Ectodermal cell (in vitro differentiated cells): ENCODE measurements around the gene MAST2.
"Not testable (repeated sequence)": the region's sequence is repeated elsewhere in the genome, so short reads cannot be mapped to it uniquely, and the experiment has no call there.

Experiments
- H3K27ac ChIP-seq: 2 replicates; pipeline ENCODE4 v1.7.0; 2013; ENCODE audit warnings: mild to moderate bottlenecking, low read depth, low read length; ENCODE audit not compliant: insufficient read depth, poor library complexity, severe bottlenecking
- H3K27me3 ChIP-seq: 2 replicates; pipeline ENCODE4 v1.7.0; 2013; ENCODE audit warnings: mild to moderate bottlenecking, low read length; ENCODE audit not compliant: insufficient read depth, control insufficient read depth, poor library complexity, severe bottlenecking
- H3K36me3 ChIP-seq: one replicate; pipeline ENCODE4 v1.7.0; 2013; ENCODE audit warnings: low read length; ENCODE audit not compliant: control insufficient read depth, insufficient read depth
- H3K4me1 ChIP-seq: one replicate; pipeline ENCODE4 v1.7.0; 2013; ENCODE audit warnings: low read length; ENCODE audit not compliant: control insufficient read depth, insufficient read depth
- H3K4me3 ChIP-seq: 2 replicates; pipeline ENCODE4 v1.7.0; 2013; ENCODE audit warnings: low read depth, low read length, control low read depth; ENCODE audit not compliant: insufficient read depth
- H3K9me3 ChIP-seq: 2 replicates; pipeline ENCODE4 v1.7.0; 2013; ENCODE audit warnings: mild to moderate bottlenecking, low read length, moderate library complexity; ENCODE audit not compliant: control insufficient read depth
- WGBS, 2 experiments: methylation state at CpG; one replicate each; pipeline ENCODE4 v1.1.7; 2013; ENCODE audit warnings: missing lambda C conversion rate in 2 of 2; 5-methylcytosine and 5-hydroxymethylcytosine counted together

MAST2 gene

GRCh38 chr1:45914836-45915235, 111.4 kb downstream of the MAST2 start:
- H3K36me3 ChIP-seq = no peaks in the 10 kb centered on the region
- H3K27ac ChIP-seq = no peak overlapping the region
- WGBS, 2 experiments = 94 to 100% methylated on average over 1 of the region's 1 CpG
- no peaks in the 10 kb centered on the region for H3K27me3 ChIP-seq
- H3K4me3 ChIP-seq = no peak overlapping the region
- peaks cover 12% of the 10 kb centered on the region for H3K4me1 ChIP-seq
- no peaks in the 10 kb centered on the region for H3K9me3 ChIP-seq

GRCh38 chr1:45922374-45922773, 119.0 kb downstream of the MAST2 start:
- Histone ChIP-seq H3K4me1 (peaks cover 17% of the 10 kb centered on the region), H3K4me3 (no peak overlapping the region), H3K36me3 (no peaks in the 10 kb centered on the region), H3K27ac (no peak overlapping the region), H3K27me3 (no peaks in the 10 kb centered on the region), H3K9me3 (no peaks in the 10 kb centered on the region)
- 95 to 97% methylated on average over 10 of the region's 10 CpGs for WGBS, 2 experiments

DNA sequence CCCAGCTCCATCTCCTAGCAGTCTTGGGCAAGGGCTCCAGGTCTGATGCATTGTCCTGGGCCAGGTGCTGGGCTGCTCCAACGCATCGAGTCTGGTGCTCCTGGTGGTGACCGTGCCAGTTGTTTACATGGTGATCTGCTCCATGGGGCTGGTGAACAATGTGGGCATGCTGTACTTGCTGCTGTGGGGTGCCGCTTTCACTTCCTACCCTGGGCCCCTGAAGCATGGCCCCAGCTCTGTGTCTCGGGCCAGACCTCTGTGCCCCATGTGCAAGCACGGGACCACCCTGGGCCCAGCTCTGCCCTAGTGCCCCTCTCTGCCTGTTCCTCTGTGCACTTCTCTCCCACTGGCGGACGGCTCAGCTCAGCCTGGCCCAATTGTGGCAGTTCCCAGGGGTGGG, 119.4 kb downstream of the MAST2 start:
- H3K9me3 ChIP-seq = no peaks in the 10 kb centered on the region
- H3K27me3 ChIP-seq = no peaks in the 10 kb centered on the region
- H3K4me1 ChIP-seq = peaks cover 17% of the 10 kb centered on the region
- 94 to 96% methylated on average over 8 of the region's 8 CpGs for WGBS, 2 experiments
- H3K36me3 ChIP-seq = no peaks in the 10 kb centered on the region
- no peak overlapping the region for H3K4me3 ChIP-seq
- no peak overlapping the region for H3K27ac ChIP-seq

GRCh38 chr1:45923343-45923742, 119.9 kb downstream of the MAST2 start:
- no peaks in the 10 kb centered on the region for H3K36me3 ChIP-seq
- no peak overlapping the region for H3K27ac ChIP-seq
- no peaks in the 10 kb centered on the region for H3K27me3 ChIP-seq
- H3K4me3 ChIP-seq = no peak overlapping the region
- no peaks in the 10 kb centered on the region for H3K9me3 ChIP-seq
- peaks cover 17% of the 10 kb centered on the region for H3K4me1 ChIP-seq
- 97 to 98% methylated on average over 3 to 4 of the region's 4 CpGs for WGBS, 2 experiments

DNA sequence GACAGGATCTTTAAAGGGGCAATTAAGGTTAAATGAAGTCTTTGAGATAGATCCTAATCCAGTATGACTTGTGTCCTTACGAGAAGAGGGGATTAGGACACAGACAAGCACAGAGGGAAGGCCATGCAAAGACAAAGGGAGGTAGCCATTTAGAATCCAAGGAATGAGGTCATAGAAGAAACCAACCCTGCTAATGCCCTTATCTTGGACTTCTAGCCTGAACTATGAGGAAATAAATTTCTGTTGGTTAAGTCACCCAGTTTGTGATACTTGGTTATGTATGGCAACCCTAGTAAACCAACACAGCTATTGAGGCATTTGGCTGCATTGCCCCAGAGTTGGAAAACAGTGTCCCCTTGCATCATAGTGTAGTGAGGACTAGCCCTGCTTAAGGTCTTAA, 121.3 kb downstream of the MAST2 start:
- Histone ChIP-seq H3K9me3 (no peaks in the 10 kb centered on the region), H3K36me3 (no peaks in the 10 kb centered on the region), H3K27ac (no peak overlapping the region), H3K4me1 (peaks cover 23% of the 10 kb centered on the region), H3K27me3 (no peaks in the 10 kb centered on the region), H3K4me3 (no peak overlapping the region)
- 22 to 59% methylated on average over 1 of the region's 1 CpG for WGBS, 2 experiments

GRCh38 chr1:45925728-45926287, 122.4 kb downstream of the MAST2 start:
- Histone ChIP-seq H3K4me1 (peaks cover 23% of the 10 kb centered on the region), H3K27ac (no peak overlapping the region), H3K27me3 (no peaks in the 10 kb centered on the region), H3K9me3 (no peaks in the 10 kb centered on the region), H3K36me3 (no peaks in the 10 kb centered on the region), H3K4me3 (no peak overlapping the region)
- 95 to 98% methylated on average over 2 of the region's 2 CpGs for WGBS, 2 experiments

DNA sequence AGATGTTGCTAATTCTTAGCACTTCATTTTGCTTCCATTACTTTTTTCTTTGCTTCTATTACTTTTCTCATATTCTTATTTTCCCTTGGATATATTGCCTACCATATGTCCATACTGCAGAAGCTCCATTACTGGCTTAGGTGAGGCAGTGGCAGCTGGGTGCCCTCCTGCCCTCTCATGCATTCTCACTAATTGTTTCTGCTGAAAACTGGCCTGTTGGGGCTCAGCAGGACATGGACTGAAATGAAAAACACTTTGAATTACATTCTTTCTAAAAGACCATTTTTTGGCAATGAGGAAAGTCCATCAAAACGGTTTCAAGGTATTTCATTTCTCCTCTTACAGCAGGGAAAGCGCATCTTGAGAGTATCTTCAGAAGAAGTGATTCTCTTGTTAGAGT, 122.9 kb downstream of the MAST2 start:
- Histone ChIP-seq H3K27me3 (no peaks in the 10 kb centered on the region), H3K27ac (no peak overlapping the region), H3K9me3 (no peaks in the 10 kb centered on the region), H3K4me1 (peaks cover 23% of the 10 kb centered on the region), H3K4me3 (no peak overlapping the region), H3K36me3 (no peaks in the 10 kb centered on the region)
- 40 to 42% methylated on average over 2 of the region's 2 CpGs for WGBS, 2 experiments

DNA sequence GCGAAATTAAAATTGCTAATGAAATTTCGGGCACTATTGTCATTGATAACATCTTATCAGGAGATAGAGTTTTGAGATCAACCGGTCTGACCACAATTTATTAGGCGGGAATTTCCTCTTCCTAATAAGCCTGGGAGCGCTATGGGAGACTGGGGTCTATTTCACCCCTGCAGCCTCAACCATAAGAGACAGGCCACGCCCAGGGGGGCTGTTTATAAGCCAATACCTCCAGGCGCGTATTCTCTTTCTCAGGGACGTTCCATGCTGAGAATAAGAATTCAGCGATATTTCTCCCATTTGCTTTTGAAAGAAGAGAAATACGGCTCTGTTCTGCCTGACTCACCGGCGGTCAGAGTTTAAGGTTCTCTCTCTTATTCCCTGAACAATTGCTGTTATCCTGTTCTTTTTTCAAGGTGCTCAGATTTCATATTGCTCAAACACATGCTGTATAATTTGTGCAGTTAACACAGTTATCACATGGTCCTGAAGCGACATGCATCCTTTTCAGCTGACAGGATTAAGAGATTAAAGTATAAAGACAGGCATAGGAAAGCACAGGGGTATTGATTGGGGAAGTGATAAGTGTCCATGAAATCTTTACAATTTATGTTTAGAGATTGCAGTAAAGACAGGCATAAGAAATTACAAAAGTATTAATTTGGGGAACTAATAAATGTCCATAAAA, 124.0 kb downstream of the MAST2 start:
- WGBS, 2 experiments = 1% methylated on average over 13 to 14 of the region's 14 CpGs
- H3K4me3 ChIP-seq = not testable (repeated sequence)

GRCh38 chr1:45928486-45929205, 125.2 kb downstream of the MAST2 start:
- Histone ChIP-seq H3K36me3 (no peaks in the 10 kb centered on the region), H3K9me3 (no peaks in the 10 kb centered on the region), H3K27me3 (no peaks in the 10 kb centered on the region), H3K4me3 (no peak overlapping the region), H3K4me1 (peaks cover 23% of the 10 kb centered on the region), H3K27ac (no peak overlapping the region)
- 85 to 86% methylated on average over 2 to 3 of the region's 3 CpGs for WGBS, 2 experiments

More for the DNA sequence above, 124.0 kb downstream of the MAST2 start:
- H3K9me3 ChIP-seq, H3K27me3 ChIP-seq, H3K27ac ChIP-seq, H3K36me3 ChIP-seq: not testable (repeated sequence)
- H3K4me1 ChIP-seq = peaks cover 23% of the 10 kb centered on the region

- H3K4me3 ChIP-seq = no peak overlapping the region
These were observed 125.9 kb downstream of the MAST2 start for GRCh38 chr1:45929257-45929687.

More at GRCh38 chr1:45929257-45929687, 125.9 kb downstream of the MAST2 start:
- Histone ChIP-seq H3K27me3 (no peaks in the 10 kb centered on the region), H3K4me1 (peaks cover 23% of the 10 kb centered on the region), H3K9me3 (no peaks in the 10 kb centered on the region), H3K36me3 (no peaks in the 10 kb centered on the region), H3K27ac (no peak overlapping the region)
- 0 to 1% methylated on average over 2 of the region's 2 CpGs for WGBS, 2 experiments
